ENCODE data around the gene C5orf15.

Gene C5orf15

GRCh38 chr5:133990396-133990795 is 22.0 kb upstream of the C5orf15 start:
- no peaks in the 10 kb centered on the region for H3K27me3 ChIP-seq (ENCODE audit: insufficient read depth, low read length, poor library complexity)
- no peak overlapping the region for H3K9ac ChIP-seq (ENCODE audit: low read depth, low read length)
- H4K20me1 ChIP-seq (ENCODE audit: insufficient read depth, low read length) = peaks cover 57% of the 10 kb centered on the region
- H3K9me3 ChIP-seq (ENCODE audit: insufficient read depth, low read length, severe bottlenecking) = no peaks in the 10 kb centered on the region
- ATAC-seq (ENCODE audit: insufficient read depth, low read depth) = no peak
- no peak overlapping the region for H3K4me3 ChIP-seq (ENCODE audit: low read depth in 1 of 2, low read length in 2 of 2)
- peaks cover 73% of the 10 kb centered on the region for H3K36me3 ChIP-seq (ENCODE audit: insufficient read depth, low read length)
- H3K27ac ChIP-seq (ENCODE audit: low read length) = no peak overlapping the region
- H3K4me1 ChIP-seq (ENCODE audit: insufficient read depth, low read length) = no peaks in the 10 kb centered on the region
- no peak overlapping the region for H3K4me2 ChIP-seq (ENCODE audit: insufficient read depth, low read length)
- no peak overlapping the region for H2AFZ ChIP-seq (ENCODE audit: low read depth, low read length)
- TF ChIP-seq CTCF (IDR thresholded peaks at IDR 0.05; ENCODE audit: borderline replicate concordance, extremely low read depth, low read length, poor library complexity, severe bottlenecking) = no peak
- TF ChIP-seq EZH2 (IDR thresholded peaks at IDR 0.05; ENCODE audit: borderline replicate concordance, low read depth, low read length, severe bottlenecking) = no peak
- peaks cover 81% of the 10 kb centered on the region for H3K79me2 ChIP-seq (ENCODE audit: insufficient read depth, low read length)
- no peak for DNase-seq

DNA sequence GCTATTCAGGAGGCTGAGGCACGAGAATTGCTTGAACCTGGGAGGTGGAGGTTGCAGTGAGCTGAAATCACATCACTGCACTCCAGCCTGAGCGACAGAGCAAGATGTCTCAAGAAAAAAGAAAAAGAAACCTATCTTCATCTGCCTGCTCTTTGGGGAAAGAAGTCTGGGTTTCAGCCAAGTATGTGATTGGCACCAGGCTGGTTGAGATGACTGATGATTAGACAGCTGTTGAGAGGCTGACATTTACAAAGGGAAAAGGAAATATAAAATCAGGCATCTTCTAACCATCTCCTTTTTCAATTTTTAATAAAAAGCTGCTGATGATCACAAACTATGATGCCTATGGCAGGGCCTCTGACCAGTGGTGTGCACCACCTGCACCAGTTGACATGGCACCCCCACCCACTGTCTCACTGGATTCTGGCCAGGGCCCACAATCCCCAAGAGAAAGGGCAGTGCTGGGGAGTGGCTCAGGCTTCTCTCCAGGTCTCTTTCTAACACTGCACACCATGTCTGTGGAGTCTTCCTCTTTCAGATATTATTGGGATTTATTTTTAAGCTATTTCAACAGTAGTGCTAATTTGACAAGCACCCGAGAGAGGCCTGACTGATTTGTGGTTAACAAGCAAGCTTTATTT is 17.2 kb upstream of the C5orf15 start:
- H4K20me1 ChIP-seq (ENCODE audit: insufficient read depth, low read length) = peaks cover 24% of the 10 kb centered on the region
- no peaks in the 10 kb centered on the region for H3K9me3 ChIP-seq (ENCODE audit: insufficient read depth, low read length, severe bottlenecking)
- H3K36me3 ChIP-seq (ENCODE audit: insufficient read depth, low read length) = peaks cover 92% of the 10 kb centered on the region
- TF ChIP-seq CTCF (IDR thresholded peaks at IDR 0.05; ENCODE audit: borderline replicate concordance, extremely low read depth, low read length, poor library complexity, severe bottlenecking) (no peak), EZH2 (IDR thresholded peaks at IDR 0.05; ENCODE audit: borderline replicate concordance, low read depth, low read length, severe bottlenecking) (no peak)
- H2AFZ ChIP-seq (ENCODE audit: low read depth, low read length) = no peak overlapping the region
- no peak for ATAC-seq (ENCODE audit: insufficient read depth, low read depth)
- no peak overlapping the region for H3K27ac ChIP-seq (ENCODE audit: low read length)
- H3K4me2 ChIP-seq (ENCODE audit: insufficient read depth, low read length) = no peak overlapping the region
- H3K27me3 ChIP-seq (ENCODE audit: insufficient read depth, low read length, poor library complexity) = no peaks in the 10 kb centered on the region
- H3K4me1 ChIP-seq (ENCODE audit: insufficient read depth, low read length) = no peaks in the 10 kb centered on the region
- peaks cover 58% of the 10 kb centered on the region for H3K79me2 ChIP-seq (ENCODE audit: insufficient read depth, low read length)
- DNase-seq = no peak
- no peak overlapping the region for H3K9ac ChIP-seq (ENCODE audit: low read depth, low read length)
- no peak overlapping the region for H3K4me3 ChIP-seq (ENCODE audit: low read depth in 1 of 2, low read length in 2 of 2)

DNA sequence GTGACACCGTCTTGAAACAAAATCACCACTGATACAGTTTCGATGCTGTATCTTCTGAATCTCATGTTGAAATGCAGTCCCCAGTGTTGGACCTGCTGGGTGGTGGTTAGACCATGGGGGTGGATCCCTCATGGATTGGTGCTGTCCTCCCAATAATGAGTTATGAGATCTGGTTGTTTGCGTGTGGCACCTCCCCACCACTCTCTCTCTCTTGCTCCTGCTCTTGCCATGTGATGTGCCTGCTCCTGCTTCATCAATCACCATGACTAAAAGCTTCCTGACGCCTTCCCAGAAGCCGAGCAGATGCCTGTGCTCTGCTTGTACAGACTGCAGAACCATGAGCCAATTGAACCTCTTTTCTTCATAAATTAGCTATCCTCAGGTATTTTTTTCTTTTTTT is 15.2 kb upstream of the C5orf15 start:
- Histone ChIP-seq H4K20me1 (ENCODE audit: insufficient read depth, low read length) (peaks cover 20% of the 10 kb centered on the region), H3K4me1 (ENCODE audit: insufficient read depth, low read length) (no peaks in the 10 kb centered on the region), H3K36me3 (ENCODE audit: insufficient read depth, low read length) (peaks cover 92% of the 10 kb centered on the region), H3K9me3 (ENCODE audit: insufficient read depth, low read length, severe bottlenecking) (no peaks in the 10 kb centered on the region), H3K4me3 (ENCODE audit: low read depth in 1 of 2, low read length in 2 of 2) (no peak overlapping the region), H3K9ac (ENCODE audit: low read depth, low read length) (no peak overlapping the region), H3K27ac (ENCODE audit: low read length) (no peak overlapping the region), H3K79me2 (ENCODE audit: insufficient read depth, low read length) (peaks cover 47% of the 10 kb centered on the region), H3K4me2 (ENCODE audit: insufficient read depth, low read length) (no peak overlapping the region), H3K27me3 (ENCODE audit: insufficient read depth, low read length, poor library complexity) (no peaks in the 10 kb centered on the region), H2AFZ (ENCODE audit: low read depth, low read length) (no peak overlapping the region)
- TF ChIP-seq EZH2 (IDR thresholded peaks at IDR 0.05; ENCODE audit: borderline replicate concordance, low read depth, low read length, severe bottlenecking) (no peak), CTCF (IDR thresholded peaks at IDR 0.05; ENCODE audit: borderline replicate concordance, extremely low read depth, low read length, poor library complexity, severe bottlenecking) (no peak)
- DNase-seq (no peak), ATAC-seq (ENCODE audit: insufficient read depth, low read depth) (no peak)
